ENCODE data around the gene GSTM1.
A peak's percentile ranks its signal among the peaks of the same experiment; 100 is the strongest.

Gene GSTM1

GRCh38 chr1:109719337-109719837, 31.8 kb downstream of the GSTM1 start:
- DNase-seq (ENCODE audit: low spot score) (no peak), ATAC-seq (ENCODE audit: low read depth) (peak; percentile 38; the same call in 1 of the 3 replicates)
- no peak overlapping the region for H3K27ac ChIP-seq (ENCODE audit: poor library complexity, severe bottlenecking)

GRCh38 chr1:109721042-109721441, 33.4 kb downstream of the GSTM1 start:
- no peak for TF ChIP-seq CTCF (IDR thresholded peaks at IDR 0.05; ENCODE audit: poor library complexity, severe bottlenecking)
- Histone ChIP-seq H3K36me3 (ENCODE audit: low read depth) (no peaks in the 10 kb centered on the region), H3K4me3 (ENCODE audit: severe bottlenecking) (no peak overlapping the region), H3K27me3 (ENCODE audit: insufficient read depth, poor library complexity, severe bottlenecking) (no peaks in the 10 kb centered on the region), H3K4me1 (ENCODE audit: insufficient read depth, poor library complexity, severe bottlenecking) (peaks cover 5% of the 10 kb centered on the region), H3K9me3 (ENCODE audit: severe bottlenecking) (no peaks in the 10 kb centered on the region), H3K27ac (ENCODE audit: poor library complexity, severe bottlenecking) (no peak overlapping the region)
- no peak for DNase-seq (ENCODE audit: low spot score)
- ATAC-seq (ENCODE audit: low read depth), result no peak

More at GRCh38 chr1:109719337-109719837, 31.8 kb downstream of the GSTM1 start:
- no peaks in the 10 kb centered on the region for H3K27me3 ChIP-seq (ENCODE audit: insufficient read depth, poor library complexity, severe bottlenecking)
- H3K9me3 ChIP-seq (ENCODE audit: severe bottlenecking), result no peaks in the 10 kb centered on the region
- no peaks in the 10 kb centered on the region for H3K36me3 ChIP-seq (ENCODE audit: low read depth)
- H3K4me1 ChIP-seq (ENCODE audit: insufficient read depth, poor library complexity, severe bottlenecking), result peaks cover 5% of the 10 kb centered on the region
- TF ChIP-seq CTCF (IDR thresholded peaks at IDR 0.05; ENCODE audit: poor library complexity, severe bottlenecking), result no peak
- H3K4me3 ChIP-seq (ENCODE audit: severe bottlenecking), result no peak overlapping the region

- DNase-seq (ENCODE audit: low spot score) (no peak), ATAC-seq (ENCODE audit: low read depth) (no peak)
- H3K36me3 ChIP-seq (ENCODE audit: low read depth), result no peaks in the 10 kb centered on the region
- H3K9me3 ChIP-seq (ENCODE audit: severe bottlenecking), result no peaks in the 10 kb centered on the region
- H3K27me3 ChIP-seq (ENCODE audit: insufficient read depth, poor library complexity, severe bottlenecking), result no peaks in the 10 kb centered on the region
- H3K4me3 ChIP-seq (ENCODE audit: severe bottlenecking), result no peak overlapping the region
- no peak overlapping the region for H3K27ac ChIP-seq (ENCODE audit: poor library complexity, severe bottlenecking)
- peaks cover 5% of the 10 kb centered on the region for H3K4me1 ChIP-seq (ENCODE audit: insufficient read depth, poor library complexity, severe bottlenecking)
- TF ChIP-seq CTCF (IDR thresholded peaks at IDR 0.05; ENCODE audit: poor library complexity, severe bottlenecking), result no peak
Observed at GRCh38 chr1:109721971-109722370, 34.4 kb downstream of the GSTM1 start.

- Histone ChIP-seq H3K27ac (ENCODE audit: poor library complexity, severe bottlenecking) (no peak overlapping the region), H3K4me3 (ENCODE audit: severe bottlenecking) (no peak overlapping the region), H3K4me1 (ENCODE audit: insufficient read depth, poor library complexity, severe bottlenecking) (peaks cover 5% of the 10 kb centered on the region), H3K9me3 (ENCODE audit: severe bottlenecking) (no peaks in the 10 kb centered on the region), H3K27me3 (ENCODE audit: insufficient read depth, poor library complexity, severe bottlenecking) (no peaks in the 10 kb centered on the region), H3K36me3 (ENCODE audit: low read depth) (no peaks in the 10 kb centered on the region)
- no peak for DNase-seq (ENCODE audit: low spot score)
- ATAC-seq (ENCODE audit: low read depth), result no peak
- no peak for TF ChIP-seq CTCF (IDR thresholded peaks at IDR 0.05; ENCODE audit: poor library complexity, severe bottlenecking)
Observed at GRCh38 chr1:109722908-109723691, 35.5 kb downstream of the GSTM1 start.

- Histone ChIP-seq H3K9me3 (ENCODE audit: severe bottlenecking) (no peaks in the 10 kb centered on the region), H3K27ac (ENCODE audit: poor library complexity, severe bottlenecking) (no peak overlapping the region), H3K4me3 (ENCODE audit: severe bottlenecking) (no peak overlapping the region), H3K4me1 (ENCODE audit: insufficient read depth, poor library complexity, severe bottlenecking) (no peaks in the 10 kb centered on the region), H3K27me3 (ENCODE audit: insufficient read depth, poor library complexity, severe bottlenecking) (no peaks in the 10 kb centered on the region), H3K36me3 (ENCODE audit: low read depth) (no peaks in the 10 kb centered on the region)
- DNase-seq (ENCODE audit: low spot score), result no peak
- TF ChIP-seq CTCF (IDR thresholded peaks at IDR 0.05; ENCODE audit: poor library complexity, severe bottlenecking), result no peak
- ATAC-seq (ENCODE audit: low read depth), result no peak
Observed at GRCh38 chr1:109724933-109725332, 37.3 kb downstream of the GSTM1 start.

Data from RWPE2 (cell line).